ENCODE data around the gene MPRIP.

DNA sequence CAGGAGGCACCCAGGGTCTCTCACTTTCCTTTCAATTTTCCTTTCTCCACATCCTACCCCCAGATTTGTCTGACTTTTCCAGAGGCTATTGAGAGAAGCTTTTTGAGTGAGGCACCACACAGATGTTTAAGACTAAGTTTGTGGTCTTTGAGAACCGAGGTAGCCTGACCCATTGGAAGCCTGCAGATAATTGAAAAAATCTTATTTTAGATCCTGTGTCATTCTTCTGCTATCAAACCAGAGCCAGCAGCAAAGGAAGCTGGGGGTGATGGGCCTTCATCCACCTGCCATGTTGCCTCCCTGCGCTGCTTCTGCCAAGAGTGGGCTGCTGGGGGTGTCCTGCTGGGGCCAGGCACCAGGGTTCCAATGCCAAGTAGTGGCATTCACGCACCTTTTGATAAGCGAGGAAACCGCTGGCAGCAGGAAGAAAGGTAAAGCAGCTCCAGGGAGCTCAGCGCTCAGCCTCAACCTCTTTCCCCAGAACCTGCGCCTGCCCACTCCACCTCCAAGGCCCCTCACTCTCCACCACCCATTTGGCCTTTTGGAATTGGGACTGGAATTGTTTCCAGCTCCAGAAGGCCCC is 55.6 kb downstream of the MPRIP start:
- TF ChIP-seq POLR2AphosphoS5 (IDR thresholded peaks at IDR 0.05; ENCODE audit: low read depth, low read length) (no peak), TAF1 (IDR thresholded peaks at IDR 0.05; ENCODE audit: low read depth, low read length) (no peak), SPI1 (IDR thresholded peaks at IDR 0.05; ENCODE audit: low read depth, low read length) (no peak), POLR2A (IDR thresholded peaks at IDR 0.05; ENCODE audit: low read depth, low read length) (no peak)
